Vagina (tissue), 2 donors: Measurements from ENCODE around the gene KAZN.

ENCODE experiments used
- POLR2A ChIP-seq, 2 donors: fragments of 450-650 bp; IDR thresholded peaks; one replicate each; pipeline ENCODE4 v1.6.1; 2017; ENCODE audit warnings: antibody characterized with exemption in 2 of 2, mild to moderate bottlenecking in 2 of 2, moderate library complexity in 2 of 2
- POLR2AphosphoS5 ChIP-seq, 2 donors: sonication (generic); formaldehyde crosslinking; IDR thresholded peaks; one replicate each; pipeline ENCODE4 v1.9.0; 2017; ENCODE audit warnings: antibody characterized with exemption in 2 of 2, mild to moderate bottlenecking in 2 of 2, low read depth in 1 of 2; ENCODE audit not compliant: insufficient read depth in 1 of 2
- TF ChIP-seq, protein P1 (sequence below), 3 experiments: fragments of 450-650 bp in 2 of 3; fragments of 200-600 bp in 1 of 3; sonication (generic) in 1 of 3; IDR thresholded peaks; one replicate each; pipeline ENCODE4 v1.5.1; 2017 to 2019; ENCODE audit warnings: antibody characterized with exemption in 3 of 3, mild to moderate bottlenecking in 2 of 3, moderate library complexity in 2 of 3

DNA sequence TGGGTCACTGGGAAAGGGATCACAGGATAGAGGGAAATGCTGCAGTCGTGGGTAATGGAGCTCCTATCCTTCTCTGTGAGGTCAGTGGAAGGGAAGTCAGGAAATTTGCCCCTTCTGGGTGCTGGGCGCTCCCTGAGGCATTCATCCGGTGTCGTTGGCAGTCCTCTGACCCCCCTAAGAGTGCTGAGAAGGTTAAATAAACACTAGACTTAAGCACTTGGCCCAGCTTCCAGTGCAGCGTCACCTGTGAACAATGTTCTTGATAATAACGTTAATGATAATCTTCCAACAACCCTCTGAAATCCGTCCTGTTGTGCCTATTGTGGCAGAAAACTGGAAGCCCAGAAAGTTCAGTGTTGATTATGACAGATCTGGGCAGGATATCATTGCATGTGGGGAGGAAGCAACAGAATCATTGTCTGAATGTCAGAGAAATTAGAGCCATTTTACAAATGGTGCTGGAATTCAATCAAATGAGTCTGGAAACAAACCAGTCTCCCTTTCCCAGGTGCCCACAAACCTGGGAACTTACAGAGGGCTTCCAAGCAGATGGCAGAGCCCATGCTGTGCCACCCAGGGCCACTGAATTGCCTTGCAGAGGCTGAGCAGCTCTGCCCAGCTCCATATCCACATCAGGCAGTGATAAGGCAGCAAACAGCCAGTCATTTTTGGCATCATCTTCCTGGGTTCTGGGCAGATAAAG, 216.8 kb downstream of the KAZN start:
- TF ChIP-seq, protein P1, sequence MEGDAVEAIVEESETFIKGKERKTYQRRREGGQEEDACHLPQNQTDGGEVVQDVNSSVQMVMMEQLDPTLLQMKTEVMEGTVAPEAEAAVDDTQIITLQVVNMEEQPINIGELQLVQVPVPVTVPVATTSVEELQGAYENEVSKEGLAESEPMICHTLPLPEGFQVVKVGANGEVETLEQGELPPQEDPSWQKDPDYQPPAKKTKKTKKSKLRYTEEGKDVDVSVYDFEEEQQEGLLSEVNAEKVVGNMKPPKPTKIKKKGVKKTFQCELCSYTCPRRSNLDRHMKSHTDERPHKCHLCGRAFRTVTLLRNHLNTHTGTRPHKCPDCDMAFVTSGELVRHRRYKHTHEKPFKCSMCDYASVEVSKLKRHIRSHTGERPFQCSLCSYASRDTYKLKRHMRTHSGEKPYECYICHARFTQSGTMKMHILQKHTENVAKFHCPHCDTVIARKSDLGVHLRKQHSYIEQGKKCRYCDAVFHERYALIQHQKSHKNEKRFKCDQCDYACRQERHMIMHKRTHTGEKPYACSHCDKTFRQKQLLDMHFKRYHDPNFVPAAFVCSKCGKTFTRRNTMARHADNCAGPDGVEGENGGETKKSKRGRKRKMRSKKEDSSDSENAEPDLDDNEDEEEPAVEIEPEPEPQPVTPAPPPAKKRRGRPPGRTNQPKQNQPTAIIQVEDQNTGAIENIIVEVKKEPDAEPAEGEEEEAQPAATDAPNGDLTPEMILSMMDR (IDR thresholded peaks at IDR 0.05) = no peak
- TF ChIP-seq POLR2A (IDR thresholded peaks at IDR 0.05) = no peak
- TF ChIP-seq POLR2AphosphoS5 (IDR thresholded peaks at IDR 0.05; ENCODE audit: insufficient read depth in 1 of 2, low read depth in 1 of 2) = no peak
